Measurements from ENCODE around the gene PSME3IP1.

- TF ChIP-seq, protein P1, sequence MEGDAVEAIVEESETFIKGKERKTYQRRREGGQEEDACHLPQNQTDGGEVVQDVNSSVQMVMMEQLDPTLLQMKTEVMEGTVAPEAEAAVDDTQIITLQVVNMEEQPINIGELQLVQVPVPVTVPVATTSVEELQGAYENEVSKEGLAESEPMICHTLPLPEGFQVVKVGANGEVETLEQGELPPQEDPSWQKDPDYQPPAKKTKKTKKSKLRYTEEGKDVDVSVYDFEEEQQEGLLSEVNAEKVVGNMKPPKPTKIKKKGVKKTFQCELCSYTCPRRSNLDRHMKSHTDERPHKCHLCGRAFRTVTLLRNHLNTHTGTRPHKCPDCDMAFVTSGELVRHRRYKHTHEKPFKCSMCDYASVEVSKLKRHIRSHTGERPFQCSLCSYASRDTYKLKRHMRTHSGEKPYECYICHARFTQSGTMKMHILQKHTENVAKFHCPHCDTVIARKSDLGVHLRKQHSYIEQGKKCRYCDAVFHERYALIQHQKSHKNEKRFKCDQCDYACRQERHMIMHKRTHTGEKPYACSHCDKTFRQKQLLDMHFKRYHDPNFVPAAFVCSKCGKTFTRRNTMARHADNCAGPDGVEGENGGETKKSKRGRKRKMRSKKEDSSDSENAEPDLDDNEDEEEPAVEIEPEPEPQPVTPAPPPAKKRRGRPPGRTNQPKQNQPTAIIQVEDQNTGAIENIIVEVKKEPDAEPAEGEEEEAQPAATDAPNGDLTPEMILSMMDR (conservative IDR thresholded peaks at IDR 0.05 in 1 of 2, IDR thresholded peaks at IDR 0.05 in 1 of 2; ENCODE audit: extremely low read depth in 1 of 2, insufficient read depth in 1 of 2, low read depth in 1 of 2, low read length in 2 of 2): no peak
- no peak for TF ChIP-seq EZH2 (IDR thresholded peaks at IDR 0.05; ENCODE audit: borderline replicate concordance, low read length)
Measured at GRCh38 chr16:57194512-57194911, 8.7 kb upstream of the PSME3IP1 start.
